HepG2 (cell line): ENCODE data around the gene HINT2. TPM values are rescaled to one million over a fixed set of nuclear protein-coding genes. Genes with fewer than 3 reads are reported as not detected.

Source experiments
- ATAC-seq: fragments of 200-7000 bp; cut with Tn5 transposase; 3 replicates; pipeline ENCODE4 v1.9.1; 2020; ENCODE audit warnings: mild to moderate bottlenecking, moderate library complexity
- BruUV-seq: library from RNA; stranded (reverse); fragments of 400-500 nt; replicated peaks from 2 replicates; lab custom pipeline; 2021; lab: Mats Ljungman, UMichigan
- CTCF ChIA-PET: fragments of 300-600 bp; formaldehyde crosslinking; extraction: SDS; loops from one replicate; lab custom pipeline; 2021; ENCODE audit warnings: low total read pairs, inconsistent platforms, low intra/inter-chr PET ratio; lab: Yijun Ruan, JAX
- POLR2A ChIA-PET: fragments of 350-600 bp; sonication (Branson Sonifier 250); formaldehyde crosslinking; loops from one replicate; lab custom pipeline; 2020; ENCODE audit warnings: antibody characterized with exemption, inconsistent platforms; lab: Yijun Ruan, JAX
- DNase-seq: peaks from one replicate; pipeline ENCODE4 v3.0.0-alpha.2; 2015; ENCODE audit warnings: low spot score
- FAIRE-seq: peaks from 3 replicates; lab custom pipeline; 2011; peaks lifted over from hg19 to GRCh38; lab: Jason Lieb, UNC
- H2AFZ ChIP-seq: one replicate; pipeline ENCODE4 v1.6.1; 2011; ENCODE audit warnings: low read length, inconsistent platforms
- H3K27ac ChIP-seq: fragments of 300-600 bp; 3 replicates; pipeline ENCODE4 v1.8.0; 2011; ENCODE audit warnings: mixed run types, mild to moderate bottlenecking, mixed read lengths, low read length, inconsistent platforms; ENCODE audit not compliant: insufficient read depth; ENCODE audit errors: extremely low read length
- H3K27me3 ChIP-seq, 2 experiments: fragments of 200-600 bp in 1 of 2; 2 replicates in 1 of 2; 3 replicates in 1 of 2; pipeline versions ENCODE4 v1.6.0 to v1.8.0; 2011; ENCODE audit warnings: low read length in 2 of 2, mild to moderate bottlenecking in 2 of 2, moderate library complexity in 2 of 2, inconsistent platforms in 1 of 2; ENCODE audit not compliant: insufficient read depth in 2 of 2, control insufficient read depth in 1 of 2
- H3K36me3 ChIP-seq, 2 experiments: fragments of 200-600 bp in 1 of 2; replicated peaks in 1 of 2; 2 replicates in 1 of 2; 3 replicates in 1 of 2; pipeline versions ENCODE4 v1.5.1 to v1.8.0; 2011; ENCODE audit warnings: low read length in 2 of 2, inconsistent platforms in 1 of 2; ENCODE audit not compliant: insufficient read depth in 2 of 2, control insufficient read depth in 1 of 2
- H3K4me1 ChIP-seq: 2 replicates; pipeline ENCODE4 v1.5.1; 2012; ENCODE audit warnings: low read length, inconsistent platforms; ENCODE audit not compliant: insufficient read depth
- H3K4me2 ChIP-seq: 2 replicates; pipeline ENCODE4 v1.6.0; 2011; ENCODE audit warnings: low read depth, low read length, inconsistent platforms
- H3K4me3 ChIP-seq, 3 experiments: fragments of 200-600 bp in 1 of 3; sonication (generic), shearing (Covaris generic) in 1 of 3; replicated peaks in 1 of 3; 2 replicates each; pipeline ENCODE4 v1.5.1; 2011 to 2016; ENCODE audit warnings: low read length in 3 of 3, inconsistent platforms in 2 of 3, low read depth in 2 of 3, mild to moderate bottlenecking in 2 of 3, control low read depth in 1 of 3, mixed read lengths in 1 of 3; ENCODE audit not compliant: insufficient read depth in 1 of 3
- H3K79me2 ChIP-seq: one replicate; pipeline ENCODE4 v1.6.1; 2011; ENCODE audit warnings: low read length, inconsistent platforms; ENCODE audit not compliant: insufficient read depth
- H3K9ac ChIP-seq: 2 replicates; pipeline ENCODE4 v1.6.0; 2011; ENCODE audit warnings: mild to moderate bottlenecking, low read depth, low read length, inconsistent platforms; ENCODE audit not compliant: insufficient read depth
- H3K9me3 ChIP-seq: 2 replicates; pipeline ENCODE4 v1.5.1; 2012; ENCODE audit warnings: mild to moderate bottlenecking, low read length
- H4K20me1 ChIP-seq: 2 replicates; pipeline ENCODE4 v1.6.0; 2011; ENCODE audit warnings: inconsistent platforms, mild to moderate bottlenecking, low read length, moderate library complexity; ENCODE audit not compliant: insufficient read depth
- BRD4 ChIP-seq: sonication (generic); formaldehyde crosslinking; IDR thresholded peaks from 2 replicates; pipeline ENCODE4 v1.4.0; 2020; ENCODE audit warnings: missing genetic modification reagents
- CBFB ChIP-seq: sonication (generic); formaldehyde crosslinking; IDR thresholded peaks from 2 replicates; pipeline ENCODE4 v1.4.0; 2020; ENCODE audit warnings: missing genetic modification reagents
- HES4 ChIP-seq: sonication (generic); formaldehyde crosslinking; IDR thresholded peaks from 2 replicates; pipeline ENCODE4 v1.9.0; 2021; ENCODE audit warnings: mild to moderate bottlenecking, missing genetic modification reagents, borderline replicate concordance
- IRX3 ChIP-seq: sonication (generic); formaldehyde crosslinking; IDR thresholded peaks from 2 replicates; pipeline ENCODE4 v1.8.1; 2023; ENCODE audit warnings: mild to moderate bottlenecking, low read depth, missing genetic modification reagents, borderline replicate concordance
- NFIB ChIP-seq: sonication (generic); formaldehyde crosslinking; IDR thresholded peaks from 2 replicates; pipeline ENCODE4 v1.9.0; 2021; ENCODE audit warnings: missing genetic modification reagents, mild to moderate bottlenecking, borderline replicate concordance
- NR2F6 ChIP-seq, 2 experiments: IDR thresholded peaks; 2 replicates each; pipeline ENCODE4 v1.6.1; 2016; ENCODE audit warnings: antibody characterized with exemption in 1 of 2, mild to moderate bottlenecking in 1 of 2
- PAWR ChIP-seq: sonication (generic); formaldehyde crosslinking; IDR thresholded peaks from 2 replicates; pipeline ENCODE4 v1.4.0; 2020; ENCODE audit warnings: missing genetic modification reagents, mild to moderate bottlenecking, borderline replicate concordance
- ZFP90 ChIP-seq: sonication (generic); formaldehyde crosslinking; IDR thresholded peaks from 2 replicates; pipeline ENCODE4 v1.8.0; 2022; ENCODE audit warnings: missing genetic modification reagents, mild to moderate bottlenecking, inconsistent platforms, borderline replicate concordance
- ZNF224 ChIP-seq: sonication (generic); formaldehyde crosslinking; IDR thresholded peaks from 2 replicates; pipeline ENCODE4 v1.5.0; 2020; ENCODE audit warnings: mild to moderate bottlenecking, missing genetic modification reagents
- ZNF24 ChIP-seq: fragments of 450-650 bp; IDR thresholded peaks from 2 replicates; pipeline ENCODE4 v1.6.1; 2017; ENCODE audit warnings: antibody characterized with exemption, mild to moderate bottlenecking
- ZNF589 ChIP-seq: sonication (generic); formaldehyde crosslinking; conservative IDR thresholded peaks from 2 replicates; pipeline ENCODE4 v1.8.0; 2022; ENCODE audit warnings: mild to moderate bottlenecking, moderate library complexity, missing genetic modification reagents
- ZNF674 ChIP-seq: sonication (generic); formaldehyde crosslinking; IDR thresholded peaks from 2 replicates; pipeline ENCODE4 v1.5.0; 2020; ENCODE audit warnings: low read depth, mild to moderate bottlenecking, missing genetic modification reagents
- WGBS: methylation state at CpG from one replicate; pipeline ENCODE4 v1.1.6; 2017; ENCODE audit warnings: low lambda C conversion rate; 5-methylcytosine and 5-hydroxymethylcytosine counted together
- in situ Hi-C: cut with HindIII; loops from 2 replicates; pipeline ENCODE4 v1.10.0; 2017; ENCODE audit warnings: low pct_unique_long_range_greater_than_20kb; ENCODE audit not compliant: extremely low pct_ligation_motif_present
- intact Hi-C: fragments of 100-400 bp; cut with micrococcal nuclease; formaldehyde crosslinking; loops from one replicate; pipeline ENCODE4 v1.10.0; 2022; ENCODE audit not compliant: unreplicated experiment
- polyA plus RNA-seq, 8 experiments: library from polyadenylated mRNA; depleted of rRNA in 3 of 8; stranded (reverse) in 7 of 8; unstranded in 1 of 8; fragments of >200 nt; fragmentation: Illumina TruSeq in 4 of 8; extraction: Trizol in 4 of 8; gene quantifications; 2 replicates each; pipeline versions ENCODE4 v1.2.1 to v1.2.3, GENCODE V29; 2011 to 2016; ENCODE audit warnings: low read depth in 4 of 8, missing spikeins in 1 of 8, mixed read lengths in 1 of 8; ENCODE audit not compliant: insufficient read depth in 1 of 8
- total RNA-seq, 5 experiments: library from RNA; depleted of rRNA; stranded (reverse); fragments of >200 nt; fragmentation: Illumina TruSeq; extraction: Trizol; gene quantifications; 2 replicates each; pipeline ENCODE4 v1.2.3, GENCODE V29; 2016; ENCODE audit warnings: low read depth in 1 of 5
- TF ChIP-seq, protein P1 (sequence below): sonication (generic); formaldehyde crosslinking; IDR thresholded peaks from 2 replicates; pipeline ENCODE4 v1.9.0; 2021; ENCODE audit warnings: mild to moderate bottlenecking, missing genetic modification reagents
- TF ChIP-seq, protein P2 (sequence below): IDR thresholded peaks from 2 replicates; pipeline ENCODE4 v1.6.1; 2016; ENCODE audit warnings: control low read depth
- TF ChIP-seq, protein P3 (sequence below): fragments of 450-650 bp; IDR thresholded peaks from 2 replicates; pipeline ENCODE4 v1.6.1; 2017; ENCODE audit warnings: mild to moderate bottlenecking

The HINT2 gene
- total and polyA plus RNA-seq, 2 of the 13 experiments (the other 11 are each of a cell fraction or from before 2014, with no cell fraction given), result 37.9 to 56.2 TPM

DNA sequence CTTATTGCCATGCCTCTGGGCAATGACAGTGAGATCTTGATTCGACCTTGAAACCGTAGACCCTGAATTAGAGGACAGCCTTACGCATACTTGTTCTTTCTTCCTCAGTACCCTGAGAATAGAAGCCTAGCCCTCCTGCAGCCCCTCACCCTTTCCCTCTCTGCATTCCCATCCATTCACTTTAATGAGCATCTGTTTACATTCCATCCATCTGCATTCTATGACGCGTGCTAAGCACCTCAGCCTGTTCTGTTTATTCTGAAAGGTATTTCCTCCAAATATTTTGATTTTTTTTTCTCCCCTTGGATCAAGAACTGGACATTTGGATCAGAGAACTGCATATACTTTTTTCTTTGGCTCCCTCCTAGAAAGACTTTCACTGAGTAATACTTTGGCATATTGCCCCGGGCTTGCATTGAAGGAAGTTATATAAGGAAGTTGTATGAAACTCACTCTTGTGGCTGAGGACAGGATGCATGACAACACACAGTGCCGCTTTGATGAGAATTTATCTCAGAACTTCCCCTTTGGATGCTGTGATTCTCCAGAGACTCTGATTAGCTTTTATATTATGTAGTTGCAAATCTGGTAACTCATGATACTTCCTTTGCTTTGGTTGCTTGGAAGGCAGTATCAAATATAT, 29.9 kb upstream of the HINT2 start:
- no peak for ATAC-seq
- TF ChIP-seq CBFB (CRISPR knock-in tag) (no peak), PAWR (CRISPR knock-in tag) (no peak), ZNF224 (CRISPR knock-in tag) (no peak), ZNF674 (no peak), HES4 (CRISPR knock-in tag) (no peak), ZNF589 (no peak), ZFP90 (CRISPR knock-in tag) (no peak), BRD4 (no peak), ZNF24 (no peak), IRX3 (CRISPR knock-in tag) (no peak), NFIB (CRISPR knock-in tag) (no peak), NR2F6 (IDR thresholded peaks at IDR 0.05) (no peak), NR2F6 (CRISPR knock-in tag; IDR thresholded peaks at IDR 0.05) (no peak)
- TF ChIP-seq, protein P1, sequence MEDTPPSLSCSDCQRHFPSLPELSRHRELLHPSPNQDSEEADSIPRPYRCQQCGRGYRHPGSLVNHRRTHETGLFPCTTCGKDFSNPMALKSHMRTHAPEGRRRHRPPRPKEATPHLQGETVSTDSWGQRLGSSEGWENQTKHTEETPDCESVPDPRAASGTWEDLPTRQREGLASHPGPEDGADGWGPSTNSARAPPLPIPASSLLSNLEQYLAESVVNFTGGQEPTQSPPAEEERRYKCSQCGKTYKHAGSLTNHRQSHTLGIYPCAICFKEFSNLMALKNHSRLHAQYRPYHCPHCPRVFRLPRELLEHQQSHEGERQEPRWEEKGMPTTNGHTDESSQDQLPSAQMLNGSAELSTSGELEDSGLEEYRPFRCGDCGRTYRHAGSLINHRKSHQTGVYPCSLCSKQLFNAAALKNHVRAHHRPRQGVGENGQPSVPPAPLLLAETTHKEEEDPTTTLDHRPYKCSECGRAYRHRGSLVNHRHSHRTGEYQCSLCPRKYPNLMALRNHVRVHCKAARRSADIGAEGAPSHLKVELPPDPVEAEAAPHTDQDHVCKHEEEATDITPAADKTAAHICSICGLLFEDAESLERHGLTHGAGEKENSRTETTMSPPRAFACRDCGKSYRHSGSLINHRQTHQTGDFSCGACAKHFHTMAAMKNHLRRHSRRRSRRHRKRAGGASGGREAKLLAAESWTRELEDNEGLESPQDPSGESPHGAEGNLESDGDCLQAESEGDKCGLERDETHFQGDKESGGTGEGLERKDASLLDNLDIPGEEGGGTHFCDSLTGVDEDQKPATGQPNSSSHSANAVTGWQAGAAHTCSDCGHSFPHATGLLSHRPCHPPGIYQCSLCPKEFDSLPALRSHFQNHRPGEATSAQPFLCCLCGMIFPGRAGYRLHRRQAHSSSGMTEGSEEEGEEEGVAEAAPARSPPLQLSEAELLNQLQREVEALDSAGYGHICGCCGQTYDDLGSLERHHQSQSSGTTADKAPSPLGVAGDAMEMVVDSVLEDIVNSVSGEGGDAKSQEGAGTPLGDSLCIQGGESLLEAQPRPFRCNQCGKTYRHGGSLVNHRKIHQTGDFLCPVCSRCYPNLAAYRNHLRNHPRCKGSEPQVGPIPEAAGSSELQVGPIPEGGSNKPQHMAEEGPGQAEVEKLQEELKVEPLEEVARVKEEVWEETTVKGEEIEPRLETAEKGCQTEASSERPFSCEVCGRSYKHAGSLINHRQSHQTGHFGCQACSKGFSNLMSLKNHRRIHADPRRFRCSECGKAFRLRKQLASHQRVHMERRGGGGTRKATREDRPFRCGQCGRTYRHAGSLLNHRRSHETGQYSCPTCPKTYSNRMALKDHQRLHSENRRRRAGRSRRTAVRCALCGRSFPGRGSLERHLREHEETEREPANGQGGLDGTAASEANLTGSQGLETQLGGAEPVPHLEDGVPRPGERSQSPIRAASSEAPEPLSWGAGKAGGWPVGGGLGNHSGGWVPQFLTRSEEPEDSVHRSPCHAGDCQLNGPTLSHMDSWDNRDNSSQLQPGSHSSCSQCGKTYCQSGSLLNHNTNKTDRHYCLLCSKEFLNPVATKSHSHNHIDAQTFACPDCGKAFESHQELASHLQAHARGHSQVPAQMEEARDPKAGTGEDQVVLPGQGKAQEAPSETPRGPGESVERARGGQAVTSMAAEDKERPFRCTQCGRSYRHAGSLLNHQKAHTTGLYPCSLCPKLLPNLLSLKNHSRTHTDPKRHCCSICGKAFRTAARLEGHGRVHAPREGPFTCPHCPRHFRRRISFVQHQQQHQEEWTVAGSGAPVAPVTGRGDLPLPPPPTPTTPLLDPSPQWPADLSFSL (CRISPR knock-in tag), result no peak
- TF ChIP-seq, protein P2, sequence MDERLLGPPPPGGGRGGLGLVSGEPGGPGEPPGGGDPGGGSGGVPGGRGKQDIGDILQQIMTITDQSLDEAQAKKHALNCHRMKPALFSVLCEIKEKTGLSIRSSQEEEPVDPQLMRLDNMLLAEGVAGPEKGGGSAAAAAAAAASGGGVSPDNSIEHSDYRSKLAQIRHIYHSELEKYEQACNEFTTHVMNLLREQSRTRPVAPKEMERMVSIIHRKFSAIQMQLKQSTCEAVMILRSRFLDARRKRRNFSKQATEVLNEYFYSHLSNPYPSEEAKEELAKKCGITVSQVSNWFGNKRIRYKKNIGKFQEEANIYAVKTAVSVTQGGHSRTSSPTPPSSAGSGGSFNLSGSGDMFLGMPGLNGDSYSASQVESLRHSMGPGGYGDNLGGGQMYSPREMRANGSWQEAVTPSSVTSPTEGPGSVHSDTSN (CRISPR knock-in tag), result no peak
- TF ChIP-seq, protein P3, sequence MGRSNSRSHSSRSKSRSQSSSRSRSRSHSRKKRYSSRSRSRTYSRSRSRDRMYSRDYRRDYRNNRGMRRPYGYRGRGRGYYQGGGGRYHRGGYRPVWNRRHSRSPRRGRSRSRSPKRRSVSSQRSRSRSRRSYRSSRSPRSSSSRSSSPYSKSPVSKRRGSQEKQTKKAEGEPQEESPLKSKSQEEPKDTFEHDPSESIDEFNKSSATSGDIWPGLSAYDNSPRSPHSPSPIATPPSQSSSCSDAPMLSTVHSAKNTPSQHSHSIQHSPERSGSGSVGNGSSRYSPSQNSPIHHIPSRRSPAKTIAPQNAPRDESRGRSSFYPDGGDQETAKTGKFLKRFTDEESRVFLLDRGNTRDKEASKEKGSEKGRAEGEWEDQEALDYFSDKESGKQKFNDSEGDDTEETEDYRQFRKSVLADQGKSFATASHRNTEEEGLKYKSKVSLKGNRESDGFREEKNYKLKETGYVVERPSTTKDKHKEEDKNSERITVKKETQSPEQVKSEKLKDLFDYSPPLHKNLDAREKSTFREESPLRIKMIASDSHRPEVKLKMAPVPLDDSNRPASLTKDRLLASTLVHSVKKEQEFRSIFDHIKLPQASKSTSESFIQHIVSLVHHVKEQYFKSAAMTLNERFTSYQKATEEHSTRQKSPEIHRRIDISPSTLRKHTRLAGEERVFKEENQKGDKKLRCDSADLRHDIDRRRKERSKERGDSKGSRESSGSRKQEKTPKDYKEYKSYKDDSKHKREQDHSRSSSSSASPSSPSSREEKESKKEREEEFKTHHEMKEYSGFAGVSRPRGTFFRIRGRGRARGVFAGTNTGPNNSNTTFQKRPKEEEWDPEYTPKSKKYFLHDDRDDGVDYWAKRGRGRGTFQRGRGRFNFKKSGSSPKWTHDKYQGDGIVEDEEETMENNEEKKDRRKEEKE, result no peak
- 77% methylated on average over 7 of the region's 7 CpGs for WGBS
- ChIA-PET CTCF (no interaction called here), POLR2A (no interaction called here)
- Histone ChIP-seq H4K20me1 (no peaks in the 10 kb centered on the region), H3K4me3 (no peak overlapping the region), H3K9me3 (no peaks in the 10 kb centered on the region), H3K9ac (no peak overlapping the region), H3K36me3 (no peaks in the 10 kb centered on the region), H2AFZ (no peak overlapping the region), H3K79me2 (no peaks in the 10 kb centered on the region), H3K4me2 (no peak overlapping the region), H3K4me1 (no peaks in the 10 kb centered on the region), H3K27me3 (no peaks in the 10 kb centered on the region), H3K27ac (no peak overlapping the region)
- in situ Hi-C loops, result no loop called here
- intact Hi-C loops, result no loop called here
- DNase-seq, result no peak
- BruUV-seq, result no TSS peak
- no peak for FAIRE-seq
